Erythroblast (primary cell): Measurements from ENCODE around the gene TENM4.

ENCODE experiments used
- GATA1 ChIP-seq: IDR thresholded peaks from 2 replicates; pipeline ENCODE4 v1.6.1; 2011; ENCODE audit warnings: low read depth, mild to moderate bottlenecking, control low read depth, low read length, moderate library complexity
- POLR2A ChIP-seq: IDR thresholded peaks from 2 replicates; pipeline ENCODE4 v1.6.1; 2011; ENCODE audit warnings: mild to moderate bottlenecking, low read length

GRCh38 chr11:78985663-78986062, 455.2 kb downstream of the TENM4 start:
- no peak for TF ChIP-seq POLR2A
- TF ChIP-seq GATA1: no peak
